NB4 (cell line): ENCODE measurements around the gene RPL32.
A peak's percentile ranks its signal among the peaks of the same experiment; 100 is the strongest.

Source experiments
- CTCF ChIP-seq: IDR thresholded peaks from one replicate; pipeline ENCODE4 v1.5.1; 2012; ENCODE audit warnings: low read depth, low read length
- MAX ChIP-seq: IDR thresholded peaks from 2 replicates; pipeline ENCODE4 v1.6.1; 2011; ENCODE audit warnings: low read depth, low read length
- POLR2A ChIP-seq: IDR thresholded peaks from 2 replicates; pipeline ENCODE4 v1.6.1; 2011; ENCODE audit warnings: mild to moderate bottlenecking; ENCODE audit not compliant: insufficient read length; ENCODE audit errors: extremely low read depth

- TF ChIP-seq MAX = no peak
- peak; percentile 11 for TF ChIP-seq CTCF
- TF ChIP-seq POLR2A = no peak
These were observed 10.6 kb downstream of the RPL32 start for GRCh38 chr3:12830785-12831156.
